ENCODE data around the gene ADGRL4. TPM values are rescaled to one million over a fixed set of nuclear protein-coding genes. Genes with fewer than 3 reads are reported as not detected.

Gene ADGRL4
- total RNA-seq, 1 experiment from 2014 or later = 0.10 TPM

GRCh38 chr1:78911956-78912880, 94.3 kb downstream of the ADGRL4 start:
- ChIA-PET POLR2A (no interaction called here), CTCF (no interaction called here), RAD21 (ENCODE audit: low non-redundant PET in 1 of 2, low total read pairs in 2 of 2, uncharacterized antibody in 2 of 2, unreplicated experiment in 2 of 2) (no interaction called here)
- TF ChIP-seq CEBPB (IDR thresholded peaks at IDR 0.05; ENCODE audit: low read depth) (no peak), EZH2phosphoT487 (IDR thresholded peaks at IDR 0.05; ENCODE audit: borderline replicate concordance) (no peak)
- Histone ChIP-seq H4K20me1 (ENCODE audit: insufficient read depth) (no peaks in the 10 kb centered on the region), H3K27ac (ENCODE audit: low read depth, low read length) (no peak overlapping the region), H3K36me3 (ENCODE audit: control insufficient read depth in 1 of 2, insufficient read depth in 2 of 2, low read length in 2 of 2) (no peaks in the 10 kb centered on the region), H3K79me2 (ENCODE audit: insufficient read depth, low read length) (no peaks in the 10 kb centered on the region), H3K4me2 (ENCODE audit: low read length) (no peak overlapping the region), H3K9me2 (ENCODE audit: insufficient read depth) (no peaks in the 10 kb centered on the region), H2AFZ (ENCODE audit: low read depth, low read length, poor library complexity, severe bottlenecking) (no peak overlapping the region), H3K4me3 (replicated peaks in 1 of 2; ENCODE audit: low read depth in 1 of 2, low read length in 2 of 2) (no peak overlapping the region), H3K4me1 (ENCODE audit: control insufficient read depth in 1 of 2, insufficient read depth in 2 of 2, low read length in 2 of 2) (no peaks in the 10 kb centered on the region), H3K9me3 (ENCODE audit: control insufficient read depth in 1 of 2, insufficient read depth in 1 of 2, low read depth in 1 of 2, low read length in 2 of 2) (no peaks in the 10 kb centered on the region), H3K9ac (ENCODE audit: low read length) (no peak overlapping the region), H3K27me3 (ENCODE audit: insufficient read depth, low read length) (no peaks in the 10 kb centered on the region)
- DNase-seq (ENCODE audit: low read depth, low spot score) (no peak), ATAC-seq (no peak)
- BruUV-seq (replicated peaks) = no TSS peak
- intact Hi-C loops (cut with micrococcal nuclease) = no loop called here

GRCh38 chr1:78902641-78903040, 103.9 kb downstream of the ADGRL4 start:
- RAD21 ChIA-PET (ENCODE audit: low non-redundant PET in 1 of 2, low total read pairs in 2 of 2, uncharacterized antibody in 2 of 2, unreplicated experiment in 2 of 2) = no interaction called here
- H3K27ac ChIP-seq (ENCODE audit: low read depth, low read length) = no peak overlapping the region
- H3K9ac ChIP-seq (ENCODE audit: low read length) = no peak overlapping the region
- CTCF ChIA-PET = no interaction called here
- H3K79me2 ChIP-seq (ENCODE audit: insufficient read depth, low read length) = no peaks in the 10 kb centered on the region
- ATAC-seq (no peak), DNase-seq (ENCODE audit: low read depth, low spot score) (no peak)
- intact Hi-C loops (cut with micrococcal nuclease) = no loop called here
- H3K9me2 ChIP-seq (ENCODE audit: insufficient read depth) = no peaks in the 10 kb centered on the region
- H3K4me3 ChIP-seq (replicated peaks in 1 of 2; ENCODE audit: low read depth in 1 of 2, low read length in 2 of 2) = no peak overlapping the region
- BruUV-seq (replicated peaks) = no TSS peak
- H3K9me3 ChIP-seq (ENCODE audit: control insufficient read depth in 1 of 2, insufficient read depth in 1 of 2, low read depth in 1 of 2, low read length in 2 of 2) = no peaks in the 10 kb centered on the region
- no peaks in the 10 kb centered on the region for H3K4me1 ChIP-seq (ENCODE audit: control insufficient read depth in 1 of 2, insufficient read depth in 2 of 2, low read length in 2 of 2)
- H4K20me1 ChIP-seq (ENCODE audit: insufficient read depth) = no peaks in the 10 kb centered on the region
- H2AFZ ChIP-seq (ENCODE audit: low read depth, low read length, poor library complexity, severe bottlenecking) = no peak overlapping the region
- no peaks in the 10 kb centered on the region for H3K27me3 ChIP-seq (ENCODE audit: insufficient read depth, low read length)
- POLR2A ChIA-PET = no interaction called here
- no peaks in the 10 kb centered on the region for H3K36me3 ChIP-seq (ENCODE audit: control insufficient read depth in 1 of 2, insufficient read depth in 2 of 2, low read length in 2 of 2)
- no peak overlapping the region for H3K4me2 ChIP-seq (ENCODE audit: low read length)
- TF ChIP-seq CEBPB (IDR thresholded peaks at IDR 0.05; ENCODE audit: low read depth) (no peak), POLR2A (IDR thresholded peaks at IDR 0.05; ENCODE audit: borderline replicate concordance, extremely low read depth, insufficient read depth, insufficient read length) (no peak), RAD21 (IDR thresholded peaks at IDR 0.05; ENCODE audit: low read depth) (no peak), FOSL1 (IDR thresholded peaks at IDR 0.05; ENCODE audit: low read depth) (no peak), REST (IDR thresholded peaks at IDR 0.05; ENCODE audit: low read depth) (no peak), ZBTB33 (IDR thresholded peaks at IDR 0.05; ENCODE audit: extremely low read depth, insufficient replicate concordance, low read length) (no peak), EGR1 (IDR thresholded peaks at IDR 0.05; ENCODE audit: low read depth) (no peak), ELF1 (IDR thresholded peaks at IDR 0.05; ENCODE audit: borderline replicate concordance, low read depth) (no peak), EZH2 (IDR thresholded peaks at IDR 0.05) (no peak), ATF3 (IDR thresholded peaks at IDR 0.05) (no peak), TCF7L2 (IDR thresholded peaks at IDR 0.05; ENCODE audit: borderline replicate concordance, extremely low read depth, insufficient read depth, insufficient read length) (no peak), ZNF274 (IDR thresholded peaks at IDR 0.05; ENCODE audit: low read depth, low read length) (no peak), JUND (IDR thresholded peaks at IDR 0.05) (no peak)

All from HCT116 (cell line).